ENCODE data around the gene SKAP2. TPM values are rescaled to one million over a fixed set of nuclear protein-coding genes. Genes with fewer than 3 reads are reported as not detected.

Gene SKAP2
- polyA plus RNA-seq, 1 donor (not counting 4 experiments of a cell fraction or from before 2014, with no cell fraction given), result 15.0 TPM

DNA sequence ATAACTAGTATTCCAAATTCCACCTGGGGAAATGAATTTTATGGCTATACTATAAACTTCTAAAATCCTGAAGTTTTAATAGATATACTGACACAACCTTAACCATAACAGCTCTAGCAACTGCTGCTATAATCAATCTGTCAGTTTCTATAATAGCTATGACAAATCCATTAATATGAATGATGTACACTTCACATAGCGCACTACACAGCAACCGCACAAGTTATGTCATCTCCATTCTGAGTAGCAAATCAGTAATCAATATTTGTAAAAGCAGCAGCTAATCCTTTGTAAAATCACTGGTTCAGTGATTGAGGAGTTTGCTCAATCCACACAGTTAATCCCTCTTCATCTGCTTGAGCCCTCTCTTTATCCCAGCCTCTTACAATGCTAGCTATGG lies 105.3 kb downstream of the SKAP2 start:
- no peak for DNase-seq (ENCODE audit: low read depth, low spot score)
- H3K4me2 ChIP-seq (ENCODE audit: control insufficient read depth, extremely low read depth, insufficient read depth, low read depth, low read length), result no peak overlapping the region
- H3K27me3 ChIP-seq (ENCODE audit: control insufficient read depth, extremely low read depth, insufficient read depth, low read length), result no peaks in the 10 kb centered on the region
- dilution Hi-C loops (cut with MboI; ENCODE audit: extremely low pct_ligation_motif_present, low sequenced_read_pairs), result no loop called here
- no peaks in the 10 kb centered on the region for H3K9me3 ChIP-seq (ENCODE audit: control insufficient read depth, low read depth, low read length)
- no peaks in the 10 kb centered on the region for H3K9me1 ChIP-seq (ENCODE audit: control insufficient read depth, extremely low read depth, insufficient read depth, low read length)
- H2AFZ ChIP-seq (ENCODE audit: control insufficient read depth, low read length), result no peak overlapping the region
- no peaks in the 10 kb centered on the region for H3K79me2 ChIP-seq (ENCODE audit: control insufficient read depth, insufficient read depth, low read length)
- H3K27ac ChIP-seq (ENCODE audit: control insufficient read depth, insufficient read depth, low read length), result no peak overlapping the region
- H4K20me1 ChIP-seq (ENCODE audit: control insufficient read depth, extremely low read depth, insufficient read depth, low read length), result no peaks in the 10 kb centered on the region
- H3K4me1 ChIP-seq (ENCODE audit: control insufficient read depth, extremely low read depth, insufficient read depth, low read length), result no peaks in the 10 kb centered on the region
- H3K4me3 ChIP-seq (ENCODE audit: control insufficient read depth in 2 of 3, extremely low read depth in 1 of 3, insufficient read depth in 2 of 3, low read depth in 1 of 3, low read length in 3 of 3), result no peak overlapping the region
- no peaks in the 10 kb centered on the region for H3K36me3 ChIP-seq (ENCODE audit: control insufficient read depth in 2 of 2, extremely low read depth in 1 of 2, insufficient read depth in 2 of 2, low read length in 2 of 2)
- no peak for FAIRE-seq
- TF ChIP-seq EZH2 (IDR thresholded peaks at IDR 0.05; ENCODE audit: low read length) (no peak), CTCF (optimal IDR thresholded peaks at IDR 0.05 in 1 of 3, IDR thresholded peaks at IDR 0.05 in 1 of 3, conservative IDR thresholded peaks at IDR 0.05 in 1 of 3; ENCODE audit: extremely low read depth in 1 of 3, insufficient read depth in 2 of 3, low read length in 3 of 3) (no peak)
- H3K9ac ChIP-seq (ENCODE audit: control insufficient read depth, extremely low read depth, insufficient read depth, low read length), result no peak overlapping the region

- no peaks in the 10 kb centered on the region for H3K27me3 ChIP-seq (ENCODE audit: control insufficient read depth, extremely low read depth, insufficient read depth, low read length)
- H3K36me3 ChIP-seq (ENCODE audit: control insufficient read depth in 2 of 2, extremely low read depth in 1 of 2, insufficient read depth in 2 of 2, low read length in 2 of 2), result peaks cover 0 to 3% of the 10 kb centered on the region in 2 experiments
- H3K4me3 ChIP-seq (ENCODE audit: control insufficient read depth in 2 of 3, extremely low read depth in 1 of 3, insufficient read depth in 2 of 3, low read depth in 1 of 3, low read length in 3 of 3), result no peak overlapping the region
- FAIRE-seq (no peak), DNase-seq (ENCODE audit: low read depth, low spot score) (no peak)
- no peaks in the 10 kb centered on the region for H3K9me1 ChIP-seq (ENCODE audit: control insufficient read depth, extremely low read depth, insufficient read depth, low read length)
- no peak overlapping the region for H3K9ac ChIP-seq (ENCODE audit: control insufficient read depth, extremely low read depth, insufficient read depth, low read length)
- no peaks in the 10 kb centered on the region for H4K20me1 ChIP-seq (ENCODE audit: control insufficient read depth, extremely low read depth, insufficient read depth, low read length)
- H3K4me2 ChIP-seq (ENCODE audit: control insufficient read depth, extremely low read depth, insufficient read depth, low read depth, low read length), result no peak overlapping the region
- no peaks in the 10 kb centered on the region for H3K9me3 ChIP-seq (ENCODE audit: control insufficient read depth, low read depth, low read length)
- dilution Hi-C loops (cut with MboI; ENCODE audit: extremely low pct_ligation_motif_present, low sequenced_read_pairs), result no loop called here
- H2AFZ ChIP-seq (ENCODE audit: control insufficient read depth, low read length), result no peak overlapping the region
- H3K4me1 ChIP-seq (ENCODE audit: control insufficient read depth, extremely low read depth, insufficient read depth, low read length), result no peaks in the 10 kb centered on the region
- no peak overlapping the region for H3K27ac ChIP-seq (ENCODE audit: control insufficient read depth, insufficient read depth, low read length)
- H3K79me2 ChIP-seq (ENCODE audit: control insufficient read depth, insufficient read depth, low read length), result no peaks in the 10 kb centered on the region
- TF ChIP-seq CTCF (optimal IDR thresholded peaks at IDR 0.05 in 1 of 3, IDR thresholded peaks at IDR 0.05 in 1 of 3, conservative IDR thresholded peaks at IDR 0.05 in 1 of 3; ENCODE audit: extremely low read depth in 1 of 3, insufficient read depth in 2 of 3, low read length in 3 of 3) (no peak), EZH2 (IDR thresholded peaks at IDR 0.05; ENCODE audit: low read length) (no peak)
Measured at GRCh38 chr7:26743205-26743604, 121.2 kb downstream of the SKAP2 start.

All from keratinocyte (primary cell).